HEK293 (cell line): ENCODE measurements around the gene WWOX.

Source experiments
- CTCF ChIA-PET: fragments of 350-600 bp; formaldehyde crosslinking; extraction: SDS; loops from one replicate; lab custom pipeline; 2021; ENCODE audit warnings: antibody characterized with exemption; lab: Yijun Ruan, JAX
- POLR2A ChIA-PET: fragments of 300-600 bp; formaldehyde crosslinking; extraction: SDS; loops from one replicate; lab custom pipeline; 2020; ENCODE audit warnings: antibody characterized with exemption, inconsistent platforms; lab: Yijun Ruan, JAX
- H3K27ac ChIP-seq: fragments of 200-500 bp; sonication (Bioruptor generic); 2 replicates; pipeline ENCODE4 v1.5.1; 2014; ENCODE audit warnings: low read depth, low read length, control low read depth, inconsistent platforms; ENCODE audit errors: extremely low read depth
- H3K36me3 ChIP-seq, 2 experiments: fragments of 200-500 bp in 1 of 2; sonication (Bioruptor generic) in 1 of 2; 1 replicate in 1 of 2; 2 replicates in 1 of 2; pipeline ENCODE4 v1.5.1; 2014 to 2017; ENCODE audit warnings: inconsistent platforms in 2 of 2, low read length in 2 of 2; ENCODE audit not compliant: control insufficient read depth in 2 of 2, insufficient read depth in 1 of 2
- H3K4me1 ChIP-seq: fragments of 200-500 bp; sonication (Bioruptor generic); 2 replicates; pipeline ENCODE4 v1.5.1; 2014; ENCODE audit warnings: mild to moderate bottlenecking, low read length, inconsistent platforms; ENCODE audit not compliant: control insufficient read depth, insufficient read depth
- H3K4me3 ChIP-seq: 2 replicates; pipeline ENCODE4 v1.5.1; 2011; ENCODE audit warnings: low read depth, mild to moderate bottlenecking, control low read depth, low read length, moderate library complexity
- H3K9me3 ChIP-seq: fragments of 200-500 bp; sonication (Bioruptor generic); 2 replicates; pipeline ENCODE4 v1.5.1; 2014; ENCODE audit warnings: low read depth, low read length, inconsistent platforms; ENCODE audit not compliant: control insufficient read depth, insufficient read depth
- BCL6B ChIP-seq: fragments of 450-650 bp; formaldehyde crosslinking; IDR thresholded peaks from 2 replicates; pipeline ENCODE4 v1.5.1; 2017; ENCODE audit warnings: missing biosample characterization, missing genetic modification characterization
- ELK4 ChIP-seq: IDR thresholded peaks from 2 replicates; pipeline ENCODE4 v1.6.1; 2011; ENCODE audit warnings: mild to moderate bottlenecking, low read depth, low read length, borderline replicate concordance
- GLIS2 ChIP-seq: fragments of 450-650 bp; formaldehyde crosslinking; IDR thresholded peaks from 2 replicates; pipeline ENCODE4 v1.5.1; 2016; ENCODE audit warnings: missing biosample characterization, missing genetic modification characterization
- SETDB1 ChIP-seq: IDR thresholded peaks from one replicate; pipeline ENCODE4 v1.6.1; 2017; ENCODE audit warnings: mild to moderate bottlenecking, low read length, moderate library complexity, mixed read lengths; ENCODE audit not compliant: insufficient read length
- TCF7L2 ChIP-seq: IDR thresholded peaks from 2 replicates; pipeline ENCODE4 v1.6.1; 2011; ENCODE audit warnings: low read depth, mild to moderate bottlenecking, inconsistent platforms, low read length, moderate library complexity, borderline replicate concordance
- ZBTB17 ChIP-seq: fragments of 450-650 bp; formaldehyde crosslinking; IDR thresholded peaks from 2 replicates; pipeline ENCODE4 v1.5.1; 2016; ENCODE audit warnings: missing biosample characterization, missing genetic modification characterization
- ZBTB8A ChIP-seq: fragments of 450-650 bp; formaldehyde crosslinking; IDR thresholded peaks from 2 replicates; pipeline ENCODE4 v1.5.1; 2016; ENCODE audit warnings: missing biosample characterization, missing genetic modification characterization
- ZFP3 ChIP-seq: fragments of 450-650 bp; formaldehyde crosslinking; IDR thresholded peaks from 2 replicates; pipeline ENCODE4 v1.5.1; 2016; ENCODE audit warnings: low read depth, missing biosample characterization, missing genetic modification characterization
- ZNF114 ChIP-seq: fragments of 450-650 bp; formaldehyde crosslinking; IDR thresholded peaks from 2 replicates; pipeline ENCODE4 v1.5.0; 2017; ENCODE audit warnings: missing biosample characterization, missing genetic modification characterization
- ZNF132 ChIP-seq: fragments of 450-650 bp; formaldehyde crosslinking; IDR thresholded peaks from 2 replicates; pipeline ENCODE4 v1.5.1; 2017; ENCODE audit warnings: missing biosample characterization, missing genetic modification characterization, borderline replicate concordance
- ZNF133 ChIP-seq: fragments of 450-650 bp; formaldehyde crosslinking; IDR thresholded peaks from 2 replicates; pipeline ENCODE4 v1.5.1; 2016; ENCODE audit warnings: missing biosample characterization, missing genetic modification characterization
- ZNF146 ChIP-seq: fragments of 450-650 bp; formaldehyde crosslinking; IDR thresholded peaks from 2 replicates; pipeline ENCODE4 v1.5.1; 2016; ENCODE audit warnings: missing biosample characterization, missing genetic modification characterization
- ZNF148 ChIP-seq: fragments of 450-650 bp; formaldehyde crosslinking; IDR thresholded peaks from 2 replicates; pipeline ENCODE4 v1.5.0; 2017; ENCODE audit warnings: missing biosample characterization, missing genetic modification characterization, borderline replicate concordance
- ZNF202 ChIP-seq: fragments of 450-650 bp; formaldehyde crosslinking; IDR thresholded peaks from 2 replicates; pipeline ENCODE4 v1.5.1; 2016; ENCODE audit warnings: missing biosample characterization, missing genetic modification characterization, borderline replicate concordance
- ZNF223 ChIP-seq: fragments of 450-650 bp; formaldehyde crosslinking; IDR thresholded peaks from 2 replicates; pipeline ENCODE4 v1.5.1; 2016; ENCODE audit warnings: missing biosample characterization, missing genetic modification characterization
- ZNF248 ChIP-seq: fragments of 450-650 bp; formaldehyde crosslinking; IDR thresholded peaks from 2 replicates; pipeline ENCODE4 v1.5.1; 2017; ENCODE audit warnings: missing biosample characterization, missing genetic modification characterization
- ZNF768 ChIP-seq: fragments of 450-650 bp; formaldehyde crosslinking; IDR thresholded peaks from 2 replicates; pipeline ENCODE4 v1.5.1; 2018; ENCODE audit warnings: missing biosample characterization, mild to moderate bottlenecking, missing genetic modification characterization
- ZNF830 ChIP-seq: fragments of 450-650 bp; IDR thresholded peaks from 2 replicates; pipeline ENCODE4 v1.5.0; 2018; ENCODE audit warnings: missing biosample characterization, missing genetic modification characterization, low read depth, mild to moderate bottlenecking, moderate library complexity

The WWOX gene

GRCh38 chr16:78788696-78789095 is 689.2 kb downstream of the WWOX start (continued):
- no peak for TF ChIP-seq ZNF133 (tag by site-specific recombination)
- no peak for TF ChIP-seq ZNF248 (tag by site-specific recombination)

GRCh38 chr16:78789561-78789960 is 690.1 kb downstream of the WWOX start:
- no peaks in the 10 kb centered on the region for H3K9me3 ChIP-seq
- H3K4me3 ChIP-seq = no peak overlapping the region
- H3K27ac ChIP-seq = no peak overlapping the region
- POLR2A ChIA-PET = no interaction called here
- no peaks in the 10 kb centered on the region for H3K36me3 ChIP-seq
- TF ChIP-seq ZFP3 (tag by site-specific recombination) (no peak), ZNF114 (tag by site-specific recombination) (no peak), TCF7L2 (no peak), ELK4 (no peak), BCL6B (tag by site-specific recombination) (no peak), ZNF830 (tag by site-specific recombination) (no peak), ZNF768 (tag by site-specific recombination) (no peak)
- TF ChIP-seq, all 188 proteins: peak for 0
- CTCF ChIA-PET = no interaction called here
- H3K4me1 ChIP-seq = 0 out of 2 replicates have a peak, but pooled peaks cover 3% of the 10 kb centered on the region

- H3K4me1 ChIP-seq = 0 out of 2 replicates have a peak, but pooled peaks cover 3% of the 10 kb centered on the region
- no peak overlapping the region for H3K27ac ChIP-seq
- H3K9me3 ChIP-seq = no peaks in the 10 kb centered on the region
- TF ChIP-seq ZNF132 (no peak), ZNF146 (no peak), ZBTB17 (tag by site-specific recombination) (0 out of 2 replicates have a peak, but pooled peaks have one; percentile 27), GLIS2 (tag by site-specific recombination) (no peak), ZBTB8A (no peak), ZNF148 (tag by site-specific recombination) (no peak), ZNF202 (tag by site-specific recombination) (no peak), SETDB1 (no peak), ZNF223 (no peak)
- TF ChIP-seq, all 188 proteins: peak for 1
- Histone ChIP-seq H3K4me3 (no peak overlapping the region), H3K36me3 (no peaks in the 10 kb centered on the region)
- POLR2A ChIA-PET = no interaction called here
- CTCF ChIA-PET = no interaction called here
These were observed 691.6 kb downstream of the WWOX start for GRCh38 chr16:78791011-78791410.
